SH-SY5Y (cell line): ENCODE measurements around the gene PTK6.

Experiments used
- GATA2 ChIP-seq: IDR thresholded peaks from 2 replicates; pipeline ENCODE4 v1.6.1; 2011; ENCODE audit warnings: mild to moderate bottlenecking, low read depth, low read length
- GATA3 ChIP-seq: IDR thresholded peaks from 2 replicates; pipeline ENCODE4 v1.6.1; 2011; ENCODE audit warnings: low read depth, mild to moderate bottlenecking, low read length, moderate library complexity

DNA sequence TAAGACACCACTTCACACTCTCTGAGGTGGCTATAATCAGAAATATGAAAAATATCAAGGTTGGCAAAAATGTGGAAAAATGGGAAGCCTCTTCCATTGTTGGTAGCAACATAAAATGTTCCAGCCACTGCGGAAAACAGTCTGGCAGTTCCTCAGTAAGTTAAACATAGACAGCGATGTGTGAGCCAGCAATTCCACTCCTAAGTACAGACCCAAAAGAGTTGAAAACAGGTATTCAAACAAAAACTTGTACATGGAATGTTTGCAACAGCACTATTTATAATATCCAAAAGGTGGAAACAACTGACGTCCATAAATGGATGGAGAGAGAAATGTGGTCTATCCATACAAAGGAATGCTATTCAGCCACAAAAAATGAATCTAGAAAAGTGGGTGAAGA, 24.0 kb downstream of the PTK6 start:
- TF ChIP-seq GATA2, result no peak
- TF ChIP-seq GATA3, result no peak
